GM21576 (cell line): ENCODE data around the gene STUM.
"Not testable (repeated sequence)": the region's sequence is repeated elsewhere in the genome, so short reads cannot be mapped to it uniquely, and the experiment has no call there.

Experiments
- ATAC-seq: cut with Tn5 transposase; IDR thresholded peaks from one replicate; pipeline ENCODE4 v1.9.1; 2021; ENCODE audit warnings: mild to moderate bottlenecking, moderate library complexity; ENCODE audit not compliant: unreplicated experiment

Gene STUM

DNA sequence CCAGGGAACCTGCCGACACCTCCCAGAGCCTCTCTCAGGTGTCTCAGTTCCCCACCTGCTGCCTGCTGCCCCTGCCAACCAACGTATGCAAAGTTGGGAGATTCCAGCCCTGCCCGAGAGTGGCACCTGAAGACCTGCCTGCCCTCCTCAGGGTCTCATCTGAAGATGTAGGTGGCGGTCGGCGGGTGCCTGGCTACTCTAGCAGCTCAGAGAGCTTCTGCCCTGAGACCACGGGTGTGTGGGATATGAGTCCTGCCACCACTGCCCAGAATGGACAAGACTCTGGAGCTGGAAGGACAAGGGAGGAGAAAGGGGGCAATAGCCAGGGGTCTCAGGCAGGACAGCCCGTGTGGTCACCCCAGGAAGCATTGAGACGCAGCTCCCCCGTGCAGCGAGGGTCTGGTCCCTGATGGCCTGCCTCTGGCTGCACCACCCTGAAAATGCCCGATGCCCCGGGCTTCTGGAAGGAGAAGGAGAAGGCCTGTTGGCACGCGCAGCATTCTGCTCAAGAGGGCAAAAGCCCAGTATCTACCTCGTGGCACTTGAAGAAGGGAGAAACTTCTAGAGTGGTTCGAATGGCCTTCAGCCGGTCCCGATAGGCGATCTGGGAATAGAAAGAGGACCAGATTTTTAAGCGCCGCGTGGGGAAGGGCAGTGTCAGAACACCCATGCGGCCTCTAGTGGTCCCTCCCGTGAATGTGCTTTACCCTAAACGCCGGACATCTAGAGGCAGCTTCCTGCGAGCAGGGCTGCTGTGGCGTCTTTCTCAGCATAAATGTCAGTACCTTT is 88.8 kb downstream of the STUM start:
- no peak for ATAC-seq

- no peak for ATAC-seq
Measured at GRCh38 chr1:226638001-226638601, 89.5 kb downstream of the STUM start.

- ATAC-seq: no peak
Measured at GRCh38 chr1:226638608-226639007, 90.0 kb downstream of the STUM start.

GRCh38 chr1:226639206-226639605 is 90.6 kb downstream of the STUM start:
- ATAC-seq: not testable (repeated sequence)

- ATAC-seq: no peak
Measured at GRCh38 chr1:226639631-226640061, 91.1 kb downstream of the STUM start.

DNA sequence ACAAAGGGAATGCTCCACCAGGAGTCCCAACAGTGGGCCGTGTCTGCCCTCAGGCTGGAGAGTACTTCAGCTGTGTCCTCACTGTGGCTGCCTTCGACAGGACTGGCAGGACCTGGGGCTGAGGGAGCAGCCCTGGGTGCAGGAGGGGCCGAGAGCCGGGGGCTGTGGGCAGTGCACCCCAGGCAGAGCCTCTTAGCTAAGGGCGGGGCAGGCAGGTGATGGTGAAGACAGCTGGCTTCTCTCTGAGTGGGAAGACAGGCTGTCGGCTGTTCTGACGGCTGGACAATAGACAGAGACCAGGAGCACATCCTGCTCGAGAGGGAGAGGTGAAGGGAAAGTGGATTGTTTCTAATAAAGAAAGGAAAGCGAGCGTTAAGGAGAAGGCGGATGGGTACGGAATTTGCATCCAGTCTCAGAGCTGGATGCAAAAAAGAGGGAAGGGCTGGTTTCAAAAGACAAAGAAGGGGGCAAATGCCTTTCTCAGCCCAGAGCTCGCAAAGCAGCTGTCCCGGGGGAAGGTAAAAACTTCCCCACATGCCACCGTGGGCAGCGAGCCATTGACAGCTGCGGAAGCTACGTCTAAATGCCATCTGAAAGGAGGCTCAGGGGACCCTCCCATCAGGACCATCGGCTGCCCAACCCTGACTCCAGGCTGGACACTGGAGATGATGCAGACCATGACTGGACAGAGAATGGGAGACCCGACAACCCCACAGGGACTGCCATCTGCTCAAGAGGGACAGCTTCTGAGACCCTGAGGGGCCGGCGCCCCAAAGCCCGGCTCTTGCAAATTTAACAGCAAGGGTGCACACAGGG is 92.0 kb downstream of the STUM start:
- ATAC-seq: no peak

DNA sequence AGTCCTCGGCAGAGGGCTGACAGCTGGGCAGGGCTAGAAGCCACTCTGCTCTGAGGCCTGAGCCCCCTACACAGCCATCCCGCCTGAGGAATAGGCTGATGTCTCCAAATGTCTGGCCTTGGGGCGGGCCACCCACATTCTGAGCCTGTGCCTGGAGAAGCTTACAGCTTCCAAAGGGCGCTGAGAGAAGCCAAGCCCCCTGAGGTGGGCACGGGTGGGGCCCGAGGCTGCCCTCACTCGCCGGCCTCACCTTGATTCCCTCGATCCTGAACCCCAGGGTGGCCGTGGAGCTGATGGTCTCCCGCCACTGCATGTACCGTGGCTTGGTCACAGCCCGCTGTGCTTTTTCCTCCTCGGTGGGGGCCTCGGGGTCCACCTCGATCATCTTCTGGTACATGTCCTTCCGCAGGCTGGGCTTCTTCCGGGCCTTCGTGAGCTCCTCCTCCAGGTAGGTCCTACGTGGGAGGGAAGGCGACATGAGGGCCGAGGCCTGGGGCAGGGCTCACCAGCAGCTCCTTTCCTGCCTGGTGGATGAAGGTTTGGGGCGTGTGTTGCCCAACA is 93.2 kb downstream of the STUM start:
- no peak for ATAC-seq

DNA sequence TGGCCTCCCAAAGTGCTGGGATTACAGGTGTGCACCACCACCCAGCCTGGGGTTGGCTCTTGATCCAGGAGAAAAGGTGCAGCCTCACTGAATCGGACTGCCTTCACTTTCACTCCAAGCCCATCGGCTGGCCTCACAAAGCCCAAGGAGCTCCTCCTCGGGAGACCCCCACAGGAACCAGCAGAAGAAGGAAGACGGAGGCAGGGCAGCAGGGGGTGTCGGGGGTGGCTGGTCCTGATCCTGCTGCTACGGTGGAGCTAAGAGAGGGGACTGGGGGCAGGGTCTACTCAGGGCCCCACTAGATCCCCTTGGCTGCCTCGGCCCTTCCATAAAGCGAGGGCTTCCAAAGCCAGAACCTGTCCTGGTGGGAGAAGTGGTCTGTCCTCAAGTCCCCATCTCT is 93.9 kb downstream of the STUM start:
- no peak for ATAC-seq

GRCh38 chr1:226643177-226643576 is 94.6 kb downstream of the STUM start:
- ATAC-seq: peak; percentile 60

DNA sequence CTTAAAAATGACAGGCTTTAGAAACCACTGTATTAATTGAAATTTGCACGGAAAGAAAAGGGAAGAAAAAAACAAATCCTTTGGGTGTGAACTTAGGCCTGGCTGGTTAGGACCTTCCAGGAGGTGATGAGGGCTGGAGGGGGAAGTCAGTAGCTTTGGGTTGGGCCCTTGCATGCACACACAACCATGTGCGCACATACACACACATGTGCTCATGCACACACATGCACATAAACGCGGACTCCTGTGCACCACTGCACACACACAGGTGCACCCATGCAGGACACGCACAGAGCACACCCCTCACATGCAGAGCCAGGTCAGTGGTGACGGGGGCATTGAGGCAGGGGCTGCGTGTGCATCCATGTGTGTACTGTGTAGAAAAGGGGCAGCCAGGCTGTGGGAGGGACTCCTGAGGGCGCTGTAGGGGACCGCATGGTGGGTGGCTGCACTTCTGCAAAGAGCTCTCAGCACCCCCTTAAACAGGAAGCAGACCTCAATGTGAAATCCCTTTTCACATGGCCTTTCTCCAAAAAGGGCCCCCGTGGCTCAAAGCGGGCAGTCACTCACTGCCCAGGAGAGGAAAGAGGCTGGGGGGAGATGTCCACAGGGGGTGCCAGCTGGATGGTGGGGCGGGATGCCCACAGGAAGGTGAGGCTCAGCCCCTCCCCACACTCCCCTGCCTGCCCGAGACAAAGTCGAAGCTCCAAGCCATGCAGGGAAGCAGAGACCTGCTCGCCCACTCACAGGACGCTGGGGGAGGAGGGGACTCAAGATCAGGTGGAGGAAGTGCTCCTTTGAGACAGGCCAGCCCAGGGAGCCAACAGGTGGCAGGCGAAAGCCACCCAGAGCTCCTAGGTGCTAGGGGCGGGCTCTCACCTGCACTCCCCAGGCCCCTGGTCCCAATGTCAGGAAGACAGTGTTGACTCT is 95.3 kb downstream of the STUM start:
- ATAC-seq: peak; percentile 48

DNA sequence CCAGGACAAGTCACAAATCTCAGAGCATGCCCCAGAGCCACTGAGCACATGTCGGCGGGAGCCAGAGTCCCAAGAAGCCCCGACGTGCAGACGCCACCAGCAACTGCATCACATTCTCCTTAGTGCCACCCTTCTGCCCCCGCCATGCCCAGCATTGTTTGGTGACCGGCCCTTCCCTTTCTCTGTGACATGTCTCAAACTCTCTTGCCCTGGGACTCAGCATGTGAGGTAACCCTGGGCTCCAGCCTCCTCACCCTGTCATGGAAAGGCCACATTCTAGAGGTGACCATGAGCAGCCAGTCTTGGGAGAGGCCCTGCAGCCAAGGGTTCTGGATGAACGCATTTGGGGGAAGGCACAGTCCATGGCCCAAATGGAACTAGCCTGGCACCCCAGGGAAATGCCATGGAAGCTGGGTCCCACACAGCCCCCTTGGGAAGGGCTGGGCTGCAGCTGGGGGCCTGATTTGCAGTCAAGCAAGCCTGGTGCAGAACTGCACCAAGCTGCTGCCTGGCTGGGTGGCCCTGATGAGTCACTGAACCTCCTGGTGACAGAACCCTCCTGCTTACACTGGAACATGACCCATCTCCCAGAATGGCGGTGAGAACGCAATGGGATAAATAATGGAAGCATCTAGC is 96.1 kb downstream of the STUM start:
- ATAC-seq: no peak

GRCh38 chr1:226645279-226645976 is 96.9 kb downstream of the STUM start:
- ATAC-seq: no peak

- no peak for ATAC-seq
Measured at GRCh38 chr1:226646026-226646869, 97.7 kb downstream of the STUM start.

- ATAC-seq: no peak
Measured at GRCh38 chr1:226646870-226647449, 98.4 kb downstream of the STUM start.

DNA sequence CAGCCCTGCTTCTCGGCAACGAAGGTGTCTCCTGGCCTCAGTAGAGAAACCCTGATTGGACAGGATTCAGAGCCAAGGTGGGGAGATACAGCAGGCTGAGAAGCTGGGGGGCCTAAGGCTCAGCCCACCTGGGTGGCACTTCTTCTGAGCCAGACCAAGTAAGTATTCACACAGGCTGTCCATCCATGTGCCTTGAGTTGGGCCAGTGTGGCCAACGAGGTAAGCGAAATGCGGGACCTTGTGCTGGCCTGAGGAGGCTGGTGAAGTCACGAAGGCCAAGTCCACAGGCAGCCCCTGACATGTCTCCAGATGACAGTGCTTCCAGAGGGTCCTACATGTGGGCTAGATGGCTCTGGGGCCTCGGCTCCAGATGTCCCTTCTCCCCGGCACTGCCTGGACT is 99.2 kb downstream of the STUM start:
- ATAC-seq: no peak

- ATAC-seq: no peak
Measured at GRCh38 chr1:226648421-226648820, 99.9 kb downstream of the STUM start.

DNA sequence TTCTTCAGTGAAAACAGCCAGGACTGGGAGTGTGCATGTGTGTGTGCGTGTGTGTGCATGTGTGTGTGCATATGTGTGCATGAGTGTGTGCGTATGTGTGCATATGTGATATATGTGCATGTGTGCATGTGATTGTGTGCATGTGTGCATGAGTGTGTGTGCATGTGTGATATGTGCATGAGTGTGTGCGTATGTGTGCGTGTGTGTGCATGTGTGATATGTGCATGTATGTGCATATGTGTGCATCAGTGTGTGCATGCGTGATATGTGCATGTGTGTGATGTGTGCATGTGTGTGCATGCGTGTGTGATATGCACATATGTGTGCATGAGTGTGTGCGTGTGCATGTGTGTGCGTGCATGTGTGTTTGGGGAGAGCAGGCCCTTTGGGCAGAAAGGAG is 100.7 kb downstream of the STUM start:
- ATAC-seq: no peak

- ATAC-seq: no peak
Measured at GRCh38 chr1:226649780-226650179, 101.2 kb downstream of the STUM start.
